Breast epithelium (tissue), 3 donors: ENCODE results near the gene ZNF583.

Experiments
- POLR2A ChIP-seq: fragments of 450-650 bp; IDR thresholded peaks from one replicate; pipeline ENCODE4 v1.6.1; 2016; ENCODE audit warnings: antibody characterized with exemption, mild to moderate bottlenecking, moderate library complexity
- POLR2AphosphoS5 ChIP-seq, 3 donors: sonication (generic); formaldehyde crosslinking; IDR thresholded peaks; one replicate each; pipeline ENCODE4 v1.6.1; 2017; ENCODE audit warnings: antibody characterized with exemption in 3 of 3
- TF ChIP-seq, protein P1 (sequence below), 3 donors: fragments of 450-650 bp; IDR thresholded peaks; one replicate each; pipeline ENCODE4 v1.5.1; 2016 to 2017; ENCODE audit warnings: antibody characterized with exemption in 3 of 3, mild to moderate bottlenecking in 3 of 3, moderate library complexity in 3 of 3

DNA sequence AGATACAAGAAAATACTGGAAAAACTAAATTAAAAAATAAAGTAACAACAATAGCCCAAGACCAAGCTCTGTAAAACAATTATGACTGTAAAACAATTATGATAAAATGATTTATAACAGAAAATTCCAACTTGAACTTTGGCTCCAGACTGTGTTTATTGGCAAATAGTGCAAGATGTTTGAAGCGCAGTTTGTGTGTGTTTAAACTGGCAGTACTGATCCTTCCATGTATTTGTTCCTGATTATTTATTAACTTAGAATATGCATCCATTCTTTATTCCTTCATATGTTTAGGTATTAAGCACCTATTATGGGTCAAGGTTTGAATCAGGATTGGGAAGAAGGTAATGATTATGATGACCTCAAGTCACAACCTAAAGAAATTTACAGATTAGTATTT lies 48.6 kb upstream of the ZNF583 start:
- TF ChIP-seq, protein P1, sequence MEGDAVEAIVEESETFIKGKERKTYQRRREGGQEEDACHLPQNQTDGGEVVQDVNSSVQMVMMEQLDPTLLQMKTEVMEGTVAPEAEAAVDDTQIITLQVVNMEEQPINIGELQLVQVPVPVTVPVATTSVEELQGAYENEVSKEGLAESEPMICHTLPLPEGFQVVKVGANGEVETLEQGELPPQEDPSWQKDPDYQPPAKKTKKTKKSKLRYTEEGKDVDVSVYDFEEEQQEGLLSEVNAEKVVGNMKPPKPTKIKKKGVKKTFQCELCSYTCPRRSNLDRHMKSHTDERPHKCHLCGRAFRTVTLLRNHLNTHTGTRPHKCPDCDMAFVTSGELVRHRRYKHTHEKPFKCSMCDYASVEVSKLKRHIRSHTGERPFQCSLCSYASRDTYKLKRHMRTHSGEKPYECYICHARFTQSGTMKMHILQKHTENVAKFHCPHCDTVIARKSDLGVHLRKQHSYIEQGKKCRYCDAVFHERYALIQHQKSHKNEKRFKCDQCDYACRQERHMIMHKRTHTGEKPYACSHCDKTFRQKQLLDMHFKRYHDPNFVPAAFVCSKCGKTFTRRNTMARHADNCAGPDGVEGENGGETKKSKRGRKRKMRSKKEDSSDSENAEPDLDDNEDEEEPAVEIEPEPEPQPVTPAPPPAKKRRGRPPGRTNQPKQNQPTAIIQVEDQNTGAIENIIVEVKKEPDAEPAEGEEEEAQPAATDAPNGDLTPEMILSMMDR (IDR thresholded peaks at IDR 0.05) = no peak
- TF ChIP-seq POLR2A = no peak
- TF ChIP-seq POLR2AphosphoS5 (IDR thresholded peaks at IDR 0.05) = no peak
